SK-N-MC (cell line): ENCODE measurements around the gene NDRG2.

ENCODE experiments used
- EZH2 ChIP-seq: fragments of 200-600 bp; sonication (generic); IDR thresholded peaks from one replicate; pipeline ENCODE4 v1.6.1; 2017; ENCODE audit warnings: antibody characterized with exemption
- POLR2AphosphoS5 ChIP-seq: IDR thresholded peaks from 2 replicates; pipeline ENCODE4 v1.6.1; 2012; ENCODE audit warnings: mild to moderate bottlenecking, low read depth, low read length, borderline replicate concordance

GRCh38 chr14:21023174-21023573 is 1.7 kb downstream of the NDRG2 start:
- TF ChIP-seq POLR2AphosphoS5 (no peak), EZH2 (no peak)
